Amniotic stem cell (primary cell): ENCODE data around the gene GNL1.
A peak's percentile ranks its signal among the peaks of the same experiment; 100 is the strongest.

Experiments used
- DNase-seq: peaks from one replicate; lab custom pipeline; 2025; lab: John Stamatoyannopoulos, UW

GNL1 gene

DNA sequence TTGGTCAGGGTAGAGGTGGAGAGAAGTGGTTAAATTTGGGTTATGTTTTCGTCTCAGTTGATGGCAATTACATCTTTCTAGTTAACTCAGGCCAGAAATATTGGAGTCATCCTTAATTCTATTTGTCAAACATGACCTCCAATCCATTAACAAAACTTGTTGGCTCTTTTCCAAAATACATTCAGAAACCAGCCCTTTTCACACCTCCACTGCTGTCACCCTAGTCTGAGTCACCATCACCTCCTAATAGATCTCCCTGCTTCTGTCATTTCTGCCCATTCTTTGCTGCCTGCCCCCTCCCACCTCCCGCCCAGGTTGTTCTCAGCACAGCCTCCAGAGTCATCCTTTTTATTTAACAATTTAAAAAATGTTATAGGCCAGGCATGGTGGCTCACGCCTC is 12.0 kb upstream of the GNL1 start:
- no peak for DNase-seq

DNA sequence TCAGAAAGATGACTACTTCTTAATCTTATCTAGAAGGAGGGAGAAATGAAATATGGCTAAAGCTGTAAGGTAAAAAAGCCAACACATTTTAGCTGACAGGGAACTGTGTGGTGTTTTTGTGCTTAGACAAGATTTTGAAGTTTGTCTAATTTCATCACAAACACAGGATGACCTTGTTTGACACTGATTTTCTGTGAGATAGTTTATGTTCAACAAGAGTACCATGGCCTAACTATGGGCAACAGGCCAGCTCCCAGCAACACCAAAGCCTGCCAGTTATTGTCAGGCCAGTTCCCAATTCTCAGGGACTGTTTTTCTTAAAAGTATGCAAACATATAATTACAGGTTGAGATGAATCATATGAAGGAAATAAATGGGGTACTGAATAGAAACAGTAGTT is 9.5 kb upstream of the GNL1 start:
- DNase-seq = no peak

DNA sequence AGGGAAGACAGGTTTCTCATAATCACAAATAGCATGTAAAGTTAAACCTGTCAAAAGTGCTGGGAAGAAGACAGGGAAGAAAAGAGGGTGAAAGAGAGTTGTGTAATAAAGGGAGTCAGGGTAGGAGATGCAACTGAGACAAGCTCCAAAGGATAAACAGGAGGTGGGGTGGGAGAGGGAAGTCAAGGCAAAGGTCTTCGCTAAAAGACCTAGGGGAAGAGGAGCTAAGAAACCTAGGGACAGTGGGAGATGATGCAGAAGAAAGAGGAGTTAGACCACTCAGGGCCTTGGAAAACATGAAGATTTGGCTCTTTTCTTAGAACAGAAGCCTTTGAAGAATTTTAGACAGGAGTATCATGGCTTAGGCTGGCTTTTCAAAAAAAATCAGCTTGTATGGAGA is 7.8 kb upstream of the GNL1 start:
- DNase-seq = no peak

DNA sequence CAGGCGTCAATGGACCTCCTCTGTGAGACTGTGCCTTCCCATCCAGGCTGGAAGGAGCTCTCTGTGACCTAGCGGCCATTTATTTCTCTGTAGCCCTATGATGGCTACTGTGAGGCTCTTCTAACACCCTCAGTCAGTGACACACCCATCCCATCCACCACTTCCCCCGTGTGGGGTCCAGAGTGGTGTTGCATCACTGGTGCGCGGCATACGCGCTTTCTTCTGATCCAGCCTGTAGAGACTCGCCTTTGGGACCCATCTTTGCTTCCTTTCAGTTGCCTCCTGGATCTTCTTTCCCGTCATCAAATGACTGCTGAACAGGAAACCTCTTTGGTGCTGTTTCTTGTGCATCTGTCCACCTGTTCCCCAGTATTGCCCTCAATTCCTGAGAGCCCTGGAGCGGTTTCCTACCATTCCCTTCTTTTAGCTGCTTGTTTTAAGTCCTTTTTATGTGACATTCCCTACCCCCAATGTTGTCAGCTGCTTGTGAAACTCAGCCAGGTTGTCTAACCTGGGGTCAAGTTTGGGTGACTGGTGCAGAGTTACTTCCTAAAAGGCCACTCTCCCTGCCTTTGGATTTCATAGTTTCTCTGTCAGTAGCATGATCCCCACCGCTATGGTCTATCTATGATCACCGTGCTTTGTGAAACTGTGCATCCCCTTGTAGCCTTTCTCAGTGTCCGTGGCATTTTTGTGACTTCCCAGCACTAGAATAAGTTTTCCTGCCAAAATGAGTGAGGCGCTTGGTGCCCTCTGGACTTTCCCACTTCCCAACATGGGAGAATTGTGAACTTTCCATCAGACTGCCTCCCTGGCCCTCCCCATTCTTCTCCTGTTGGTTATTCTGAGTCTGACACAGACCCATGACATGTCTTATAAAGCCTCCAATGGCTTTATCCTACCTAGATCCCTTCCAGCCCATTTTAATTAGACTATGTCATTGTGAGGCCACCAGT is 6.5 kb upstream of the GNL1 start:
- no peak for DNase-seq

DNA sequence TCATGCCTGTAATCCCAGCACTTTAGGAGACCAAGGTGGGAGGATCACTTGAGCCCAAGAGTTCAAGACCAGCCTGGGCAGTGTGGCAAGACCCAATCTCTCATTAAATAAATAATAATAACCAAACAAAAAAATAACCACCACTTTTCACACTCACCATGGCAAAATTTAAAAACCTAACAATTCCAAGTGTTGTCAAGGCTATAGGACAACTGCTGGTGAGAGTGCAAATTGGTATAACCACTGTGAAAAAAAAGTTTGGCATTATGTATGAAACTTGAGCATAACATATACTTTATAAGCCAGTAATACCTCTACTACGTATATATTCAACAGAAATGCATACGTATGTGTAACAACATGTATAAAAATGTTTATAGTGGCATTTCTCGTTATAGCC is 4.6 kb upstream of the GNL1 start:
- no peak for DNase-seq

DNA sequence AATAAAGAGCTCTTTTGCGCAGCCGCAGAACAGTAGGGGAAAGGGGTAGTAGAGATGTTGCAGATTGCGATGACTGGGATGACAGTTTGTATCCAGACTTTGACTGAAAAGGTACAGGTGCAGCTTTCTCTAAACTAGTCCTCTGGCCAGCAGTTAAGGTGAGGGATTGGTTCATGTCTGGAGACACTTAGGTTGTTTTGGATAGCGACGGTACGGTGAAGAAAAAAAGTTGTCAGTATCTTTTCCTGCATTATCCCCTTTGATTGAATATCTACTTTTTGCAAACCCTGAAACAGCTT is 1.3 kb upstream of the GNL1 start:
- DNase-seq = peak; percentile 13

DNA sequence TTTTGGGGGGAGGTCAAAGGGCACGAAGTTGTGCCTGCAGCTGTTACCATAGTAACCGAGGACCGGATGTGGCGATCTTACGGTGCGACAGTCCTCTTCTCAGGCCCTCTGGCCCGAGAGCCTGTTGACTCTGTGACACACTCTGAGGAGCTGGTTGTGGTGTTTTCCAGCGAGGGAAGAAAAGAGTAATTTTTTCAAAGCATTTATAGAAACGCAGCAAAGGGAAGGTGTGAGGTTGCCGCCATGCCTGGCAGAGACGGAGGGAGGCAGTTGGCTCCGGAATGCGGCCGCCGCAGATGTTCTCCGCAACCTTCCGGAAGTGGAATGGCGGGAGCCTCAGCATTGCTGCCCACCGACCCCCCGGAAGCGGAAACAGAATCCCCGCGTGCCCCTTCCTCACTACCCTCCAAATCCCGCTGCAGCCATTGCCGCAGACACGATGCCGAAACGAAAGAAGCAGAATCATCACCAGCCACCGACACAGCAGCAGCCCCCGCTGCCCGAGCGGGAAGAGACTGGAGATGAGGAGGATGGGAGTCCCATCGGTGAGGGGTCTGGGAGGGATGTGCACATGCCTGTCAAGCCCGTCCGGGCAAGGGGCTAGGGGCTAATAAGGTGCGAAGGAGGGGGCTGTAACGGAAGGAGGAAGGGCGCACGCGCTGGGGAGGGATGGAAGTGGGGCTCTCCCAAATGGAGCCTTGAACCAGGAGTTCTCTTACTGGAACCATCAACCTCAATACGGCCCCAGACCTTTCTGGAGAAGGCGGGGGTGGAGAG is 805 bp upstream of the GNL1 start, which contains the start of gene PRR3:
Gene PRR3, plus strand, starts transcription at position 390 of the 777 bp plus-strand sequence. Its CDS starts 50 bp downstream, at position 440.
- peak; percentile 72 for DNase-seq

DNA sequence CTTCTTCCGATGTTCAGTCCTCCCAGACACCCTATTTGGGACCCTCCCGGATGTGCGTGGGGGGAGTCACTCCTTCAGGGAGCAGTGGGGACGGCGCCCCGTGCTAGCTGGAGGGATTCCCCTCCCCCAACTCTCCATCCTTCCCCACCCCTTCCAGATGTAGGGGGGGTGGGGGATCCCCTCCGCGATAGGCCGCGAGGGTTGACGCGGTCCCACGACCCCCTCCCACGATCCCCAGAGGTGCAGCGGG is 548 bp downstream of the GNL1 start:
- DNase-seq = no peak

DNA sequence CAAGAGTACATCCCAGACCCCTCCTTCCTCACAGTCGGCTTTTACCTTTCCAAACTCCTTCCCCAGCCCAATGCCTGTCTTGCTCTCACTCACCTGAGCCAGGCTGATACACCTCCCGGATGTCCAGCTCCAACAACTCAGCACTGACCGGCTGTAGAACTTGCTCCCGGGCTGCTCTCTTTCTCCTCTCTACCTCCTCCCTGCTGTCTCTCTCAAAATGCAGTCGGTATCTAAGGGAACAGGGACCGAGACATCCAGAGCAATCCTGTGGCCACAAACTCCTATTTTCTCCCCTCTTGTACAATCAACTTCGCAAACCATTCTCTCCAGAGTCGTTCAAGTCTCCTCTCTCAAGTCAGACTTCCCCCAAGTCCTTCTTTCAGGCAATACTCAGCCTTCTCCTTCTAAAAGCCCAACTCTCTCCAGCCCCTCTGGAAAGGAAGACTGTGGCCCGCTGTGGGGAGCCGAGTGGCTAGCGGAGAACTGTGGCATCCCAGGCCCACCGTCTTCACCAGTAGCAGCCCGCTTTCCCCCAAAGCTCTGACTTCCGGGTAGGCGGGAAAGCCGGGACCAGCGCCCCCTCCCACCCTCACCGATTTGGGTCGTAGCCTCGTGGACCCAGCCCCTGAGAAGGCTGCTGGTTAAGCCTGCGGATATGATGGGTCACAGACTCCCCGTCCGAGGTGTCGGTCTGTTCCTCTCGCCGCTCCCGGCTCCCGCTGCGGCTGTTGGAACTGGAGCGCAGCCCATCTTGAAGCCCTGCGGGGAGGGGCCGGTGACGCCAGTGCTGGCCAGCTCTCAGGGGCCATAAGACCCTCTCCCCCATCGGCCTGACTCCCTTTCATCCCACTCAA is 1.1 kb downstream of the GNL1 start:
- DNase-seq = no peak

DNA sequence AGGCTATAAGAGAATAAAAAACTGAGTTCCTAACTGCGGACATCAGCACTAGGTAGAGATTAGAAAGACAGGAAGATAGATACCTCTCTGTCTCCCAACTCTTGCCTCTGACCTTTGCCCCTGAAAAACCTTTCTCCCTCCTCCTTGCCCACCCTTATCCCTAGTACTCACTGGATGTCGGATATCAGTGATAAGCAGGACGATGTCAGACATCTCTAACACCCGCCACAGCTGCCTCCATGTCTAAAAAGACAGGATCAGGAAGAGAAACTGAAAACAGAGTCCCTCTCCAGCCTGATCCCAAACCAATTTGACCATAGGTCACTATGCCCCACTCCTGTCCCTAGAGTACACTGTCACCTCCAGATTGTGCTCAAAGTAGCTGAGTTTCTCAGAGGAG is 1.9 kb downstream of the GNL1 start:
- DNase-seq = no peak

DNA sequence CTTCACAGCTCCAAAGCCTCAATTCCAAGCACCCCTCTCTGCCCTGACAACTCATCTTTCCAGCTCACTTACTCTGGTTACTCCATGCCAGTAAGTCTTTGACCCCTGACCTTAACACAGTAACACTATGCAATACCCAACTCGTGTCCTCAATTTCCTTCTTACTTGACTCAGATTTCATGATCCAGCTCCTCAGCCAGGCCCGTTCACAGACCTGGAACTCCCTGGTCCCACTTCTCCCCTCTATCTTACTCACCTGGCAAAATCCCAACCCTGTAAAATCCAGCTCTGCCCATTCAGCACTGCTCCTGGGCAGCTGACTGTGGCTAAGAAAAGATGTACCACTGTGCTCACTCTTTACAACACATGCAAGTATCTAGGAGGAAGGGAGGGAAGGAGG is 7.9 kb downstream of the GNL1 start:
- DNase-seq = no peak

DNA sequence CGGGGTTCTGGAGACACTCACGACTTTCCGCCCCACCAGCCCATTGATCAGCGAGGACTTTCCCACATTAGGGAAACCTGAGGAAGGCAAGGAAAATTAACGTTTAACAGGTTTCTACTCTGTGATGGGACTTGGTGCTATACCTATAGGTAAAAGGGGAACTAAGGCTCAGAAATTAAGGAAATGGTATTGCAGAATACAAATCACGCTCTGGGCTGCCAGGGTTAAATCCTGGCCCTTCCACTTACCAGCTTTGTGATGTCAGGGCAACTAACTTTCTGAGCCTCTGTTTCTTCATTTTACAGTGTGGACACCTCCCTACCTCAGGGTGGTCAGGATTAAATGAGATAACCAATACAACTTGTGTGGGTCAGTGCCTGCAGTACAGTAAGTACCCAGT is 8.8 kb downstream of the GNL1 start:
- DNase-seq = no peak

DNA sequence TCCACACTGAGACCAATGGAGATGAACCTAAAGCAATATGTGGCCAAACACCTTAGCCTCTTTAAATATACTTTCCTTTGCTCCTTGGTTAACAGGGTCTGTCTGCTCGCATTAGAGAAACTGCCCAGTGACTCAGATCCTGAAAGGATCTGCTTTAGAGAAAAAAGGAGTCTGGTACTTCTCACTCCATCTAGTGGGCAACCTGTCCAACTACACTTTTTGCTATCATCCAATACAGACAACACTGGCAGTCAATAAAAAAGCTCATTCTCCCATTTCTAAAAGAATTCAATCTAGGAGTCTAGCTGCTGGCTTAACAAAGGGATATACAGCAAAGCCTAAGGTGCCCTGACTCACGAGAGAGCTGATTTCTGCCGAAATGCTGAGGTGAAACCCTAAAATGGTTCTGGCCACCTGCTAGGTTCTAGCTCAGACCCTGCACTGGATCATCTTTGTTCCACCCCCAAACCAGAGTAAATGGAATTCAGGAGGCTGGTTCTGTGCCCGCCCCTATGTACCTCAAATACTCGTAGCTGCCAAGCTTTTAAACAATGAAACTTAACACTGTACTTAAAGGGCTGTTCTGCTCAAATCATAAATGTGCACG is 11.5 kb downstream of the GNL1 start:
- DNase-seq = peak; percentile 67

DNA sequence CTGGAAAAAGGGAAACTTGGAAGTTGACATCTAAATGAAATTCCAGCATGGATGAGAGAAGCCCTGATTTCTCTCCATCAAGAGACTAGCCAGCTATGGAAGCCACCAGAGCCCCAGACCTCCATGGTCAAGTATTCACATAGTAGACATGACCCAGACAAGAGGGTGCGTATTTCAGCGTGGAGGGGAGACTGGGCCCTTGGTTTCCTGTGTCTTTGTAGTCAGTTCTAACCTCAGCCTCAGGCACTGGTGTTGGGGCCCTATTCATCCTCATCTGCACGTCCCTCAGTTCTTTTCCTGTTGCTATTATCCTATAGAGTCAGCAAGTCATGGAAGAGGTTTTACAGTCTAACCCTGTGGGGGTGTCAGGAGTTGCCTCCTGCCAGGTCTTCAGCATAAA is 12.5 kb downstream of the GNL1 start:
- DNase-seq = no peak

DNA sequence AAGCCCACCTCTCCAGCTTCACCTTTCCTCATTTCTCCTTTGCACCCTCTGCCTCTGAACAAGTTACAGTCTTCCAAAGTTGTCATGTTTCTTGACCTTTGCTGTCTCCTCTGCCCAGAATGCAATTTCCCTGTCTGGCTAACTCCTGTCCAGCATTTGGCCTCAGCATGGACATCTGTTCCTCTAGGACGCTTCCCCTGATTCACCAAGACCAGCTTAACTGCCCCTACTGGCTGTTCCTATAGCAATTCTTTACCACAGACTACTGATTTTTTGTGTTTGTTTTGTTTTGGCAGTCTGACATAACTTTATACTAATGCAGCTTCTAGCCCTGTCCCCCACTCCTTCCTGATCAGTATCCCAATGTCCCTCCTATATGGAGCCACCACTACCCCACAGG is 13.4 kb downstream of the GNL1 start:
- DNase-seq = no peak

DNA sequence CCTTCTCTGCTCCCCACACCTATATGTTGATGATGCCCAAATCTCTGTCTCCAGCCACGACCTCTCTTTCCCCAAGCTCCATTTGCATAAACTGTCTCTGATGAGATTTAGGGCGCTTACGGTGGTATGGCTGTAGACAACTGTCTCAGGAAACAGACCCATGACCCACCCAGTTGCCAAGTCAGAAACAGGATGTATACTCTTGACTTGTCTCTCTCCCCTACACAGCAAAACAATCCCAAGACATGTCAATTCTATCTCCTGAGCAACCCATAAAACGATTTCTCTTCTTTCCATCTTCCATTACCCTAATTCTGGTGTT is 13.9 kb downstream of the GNL1 start:
- DNase-seq = no peak

DNA sequence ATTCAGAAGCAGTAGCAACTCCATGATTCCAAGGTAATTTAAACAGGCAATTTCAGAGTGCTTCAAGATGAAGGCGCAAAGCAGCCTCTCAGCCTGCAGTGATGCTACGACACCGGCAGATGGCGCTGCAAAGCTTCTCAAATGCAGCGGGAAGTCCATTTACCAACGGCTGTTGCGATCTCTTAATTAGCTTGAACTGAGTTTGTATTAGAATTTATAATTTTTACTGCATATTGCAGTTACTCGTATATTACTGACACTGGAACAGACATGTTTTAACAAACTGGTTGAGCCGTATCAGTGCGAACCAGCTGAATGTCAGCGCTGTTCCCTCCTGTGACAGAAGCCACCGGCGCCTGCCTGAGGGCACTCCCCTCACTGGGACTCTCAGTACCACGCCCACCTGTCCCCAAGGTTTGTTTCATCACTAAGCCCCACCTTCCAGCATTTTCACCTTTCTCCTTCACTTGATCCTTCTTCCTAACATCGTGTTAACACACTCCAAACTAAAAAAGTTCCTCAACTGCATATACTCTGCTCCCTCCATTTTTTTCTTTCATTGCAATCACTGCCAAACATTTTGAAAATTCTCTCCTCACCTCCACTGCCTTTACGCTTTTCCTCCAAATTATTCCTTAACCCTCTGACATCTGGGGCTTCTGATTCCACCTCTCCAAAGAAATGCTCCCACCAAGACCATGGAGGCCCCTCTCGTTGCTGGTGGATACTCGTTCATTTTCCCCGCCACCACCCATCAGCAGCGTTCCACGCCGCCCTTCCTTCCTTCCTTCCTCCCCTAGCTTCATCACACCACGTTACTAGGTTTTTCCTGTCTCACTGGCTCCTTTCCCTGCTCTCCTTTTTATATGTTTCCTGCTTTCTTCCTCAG is 14.5 kb downstream of the GNL1 start:
- peak; percentile 35 for DNase-seq

DNA sequence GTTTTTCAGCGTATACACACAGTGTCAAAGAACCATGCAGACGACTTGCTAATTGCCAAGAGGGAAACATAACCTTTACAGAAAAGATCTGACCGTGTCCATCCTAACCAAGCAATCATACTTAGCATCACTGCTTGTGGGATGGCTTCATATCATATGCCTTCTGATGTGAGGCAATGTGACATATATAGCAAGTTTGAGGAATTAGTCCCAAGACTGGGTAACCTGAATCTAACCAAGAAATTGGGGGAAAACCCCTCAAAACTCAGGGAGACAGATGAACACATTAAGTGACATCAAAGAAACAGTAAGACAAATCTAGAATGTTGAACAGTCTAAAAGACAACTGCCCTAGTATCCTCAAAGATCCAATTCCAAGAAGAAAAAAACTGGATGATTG is 18.4 kb downstream of the GNL1 start:
- no peak for DNase-seq

DNA sequence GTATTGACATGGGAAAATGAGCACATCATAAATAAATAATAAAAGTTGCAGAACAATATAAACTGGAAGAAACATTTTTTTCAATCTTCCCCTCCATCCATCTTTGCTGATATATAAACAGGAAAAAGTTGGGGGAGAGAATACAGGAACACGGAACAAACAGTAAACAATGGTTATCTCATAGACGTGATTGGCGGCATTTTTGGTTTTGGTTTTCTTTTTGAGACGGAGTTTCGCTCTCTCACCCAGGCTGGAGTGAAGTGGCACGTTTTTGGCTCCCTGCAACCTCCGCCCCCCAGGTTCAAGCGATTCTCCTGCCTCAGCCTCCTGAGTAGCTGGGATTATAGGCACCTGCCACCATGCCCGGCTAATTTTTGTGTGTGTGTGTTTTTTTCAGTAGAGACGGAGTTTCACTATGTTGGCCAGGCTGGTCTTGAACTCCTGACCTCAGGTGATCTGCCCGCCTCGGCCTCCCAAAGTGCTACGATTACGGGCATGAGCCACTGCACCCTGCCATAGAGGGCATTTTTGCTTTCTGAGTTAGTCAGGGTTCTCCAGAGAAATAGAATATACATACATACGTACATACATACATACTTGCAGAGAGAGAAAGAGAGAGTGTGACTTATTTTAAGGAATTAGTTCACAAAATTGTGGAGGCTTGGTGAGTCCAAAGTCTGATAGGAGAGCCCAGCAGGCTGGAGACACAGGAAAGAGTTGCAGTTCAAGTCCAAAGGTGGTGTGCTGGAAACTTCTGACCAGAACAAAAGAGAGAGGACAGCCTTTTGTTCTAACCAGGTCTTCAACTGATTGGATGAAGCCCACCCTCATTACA is 22.6 kb downstream of the GNL1 start:
- DNase-seq = no peak

DNA sequence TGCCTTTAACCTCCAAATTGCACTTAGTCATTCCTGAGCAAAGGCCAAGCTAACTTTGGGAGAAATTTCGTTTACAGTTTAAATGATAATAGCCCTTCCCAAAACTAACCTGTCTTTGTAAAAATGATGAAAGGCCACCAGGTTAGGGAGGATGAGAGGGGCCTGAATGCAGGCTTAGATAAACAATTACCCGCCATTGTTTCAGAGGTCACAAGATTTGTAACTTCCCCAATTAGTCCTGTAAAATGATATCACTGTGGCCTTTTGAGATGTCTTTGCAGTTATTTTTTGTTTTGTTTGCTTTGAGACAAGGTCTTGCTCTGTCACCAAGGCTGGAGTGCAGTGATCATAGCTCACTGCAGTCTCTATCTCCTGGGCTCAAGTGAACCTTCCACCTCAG is 26.3 kb downstream of the GNL1 start:
- no peak for DNase-seq
